Parathyroid adenoma (tissue), 2 donors: ENCODE measurements around the gene RFESD.

Source experiments
- H2AFZ ChIP-seq: fragments of 300-600 bp; sonication (generic); one replicate; pipeline ENCODE4 v1.7.0; 2017; ENCODE audit warnings: antibody characterized with exemption, mild to moderate bottlenecking
- H3K27ac ChIP-seq: fragments of 300-600 bp; sonication (generic); one replicate; pipeline ENCODE4 v1.7.0; 2017
- H3K27me3 ChIP-seq: fragments of 300-600 bp; sonication (generic); one replicate; pipeline ENCODE4 v1.7.0; 2017; ENCODE audit warnings: low read length; ENCODE audit not compliant: control insufficient read depth, insufficient read depth
- H3K36me3 ChIP-seq: fragments of 300-600 bp; sonication (generic); one replicate; pipeline ENCODE4 v1.7.0; 2017; ENCODE audit warnings: low read length; ENCODE audit not compliant: control insufficient read depth, insufficient read depth
- H3K4me1 ChIP-seq: fragments of 300-600 bp; sonication (generic); one replicate; pipeline ENCODE4 v1.7.0; 2017; ENCODE audit warnings: control low read depth
- H3K4me2 ChIP-seq: fragments of 300-600 bp; sonication (generic); one replicate; pipeline ENCODE4 v1.7.0; 2017; ENCODE audit warnings: low read length
- H3K4me3 ChIP-seq: fragments of 300-600 bp; sonication (generic); one replicate; pipeline ENCODE4 v1.7.0; 2017; ENCODE audit warnings: low read depth, low read length
- H3K79me2 ChIP-seq: fragments of 300-600 bp; sonication (generic); one replicate; pipeline ENCODE4 v1.7.0; 2017; ENCODE audit warnings: control low read depth
- H3K9ac ChIP-seq: fragments of 300-600 bp; sonication (generic); one replicate; pipeline ENCODE4 v1.7.0; 2017; ENCODE audit warnings: mild to moderate bottlenecking
- H3K9me3 ChIP-seq: fragments of 300-600 bp; sonication (generic); one replicate; pipeline ENCODE4 v1.7.0; 2017; ENCODE audit warnings: low read length; ENCODE audit not compliant: control insufficient read depth
- CTCF ChIP-seq: fragments of 300-600 bp; sonication (generic); IDR thresholded peaks from one replicate; pipeline ENCODE4 v1.7.0; 2017; ENCODE audit warnings: antibody characterized with exemption, mild to moderate bottlenecking
- donor health status: primary hyperparathyroidism.

Gene RFESD

DNA sequence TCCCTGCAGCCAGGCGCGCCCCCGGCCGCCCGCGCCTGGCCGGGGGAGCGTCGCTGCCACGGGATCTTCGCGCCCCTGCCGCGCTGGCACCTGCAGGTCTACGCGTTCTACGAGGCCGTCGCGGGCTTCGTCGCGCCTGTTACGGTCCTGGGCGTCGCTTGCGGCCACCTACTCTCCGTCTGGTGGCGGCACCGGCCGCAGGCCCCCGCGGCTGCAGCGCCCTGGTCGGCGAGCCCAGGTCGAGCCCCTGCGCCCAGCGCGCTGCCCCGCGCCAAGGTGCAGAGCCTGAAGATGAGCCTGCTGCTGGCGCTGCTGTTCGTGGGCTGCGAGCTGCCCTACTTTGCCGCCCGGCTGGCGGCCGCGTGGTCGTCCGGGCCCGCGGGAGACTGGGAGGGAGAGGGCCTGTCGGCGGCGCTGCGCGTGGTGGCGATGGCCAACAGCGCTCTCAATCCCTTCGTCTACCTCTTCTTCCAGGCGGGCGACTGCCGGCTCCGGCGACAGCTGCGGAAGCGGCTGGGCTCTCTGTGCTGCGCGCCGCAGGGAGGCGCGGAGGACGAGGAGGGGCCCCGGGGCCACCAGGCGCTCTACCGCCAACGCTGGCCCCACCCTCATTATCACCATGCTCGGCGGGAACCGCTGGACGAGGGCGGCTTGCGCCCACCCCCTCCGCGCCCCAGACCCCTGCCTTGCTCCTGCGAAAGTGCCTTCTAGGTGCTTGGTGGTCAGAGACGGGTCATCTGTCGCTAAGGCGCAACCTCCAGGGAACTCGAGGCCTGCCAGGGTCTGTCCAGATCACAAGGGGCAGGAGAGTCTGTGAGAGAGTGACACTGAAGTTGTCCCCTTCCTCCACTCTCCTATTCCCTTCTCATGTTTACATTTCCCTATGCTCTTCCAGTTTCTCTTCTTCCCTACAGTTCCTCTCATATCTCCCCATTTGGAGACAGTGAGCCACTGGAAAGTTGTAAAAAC, 25.4 kb upstream of the RFESD start:
- Histone ChIP-seq H2AFZ (peak overlapping the region; percentile 92), H3K27me3 (no peaks in the 10 kb centered on the region), H3K9ac (no peak overlapping the region), H3K9me3 (no peaks in the 10 kb centered on the region), H3K4me1 (peaks cover 2% of the 10 kb centered on the region), H3K79me2 (no peaks in the 10 kb centered on the region), H3K27ac (peak overlapping the region; percentile 22), H3K4me3 (peak overlapping the region; percentile 23), H3K36me3 (no peaks in the 10 kb centered on the region), H3K4me2 (peak overlapping the region; percentile 64)
- no peak for TF ChIP-seq CTCF

DNA sequence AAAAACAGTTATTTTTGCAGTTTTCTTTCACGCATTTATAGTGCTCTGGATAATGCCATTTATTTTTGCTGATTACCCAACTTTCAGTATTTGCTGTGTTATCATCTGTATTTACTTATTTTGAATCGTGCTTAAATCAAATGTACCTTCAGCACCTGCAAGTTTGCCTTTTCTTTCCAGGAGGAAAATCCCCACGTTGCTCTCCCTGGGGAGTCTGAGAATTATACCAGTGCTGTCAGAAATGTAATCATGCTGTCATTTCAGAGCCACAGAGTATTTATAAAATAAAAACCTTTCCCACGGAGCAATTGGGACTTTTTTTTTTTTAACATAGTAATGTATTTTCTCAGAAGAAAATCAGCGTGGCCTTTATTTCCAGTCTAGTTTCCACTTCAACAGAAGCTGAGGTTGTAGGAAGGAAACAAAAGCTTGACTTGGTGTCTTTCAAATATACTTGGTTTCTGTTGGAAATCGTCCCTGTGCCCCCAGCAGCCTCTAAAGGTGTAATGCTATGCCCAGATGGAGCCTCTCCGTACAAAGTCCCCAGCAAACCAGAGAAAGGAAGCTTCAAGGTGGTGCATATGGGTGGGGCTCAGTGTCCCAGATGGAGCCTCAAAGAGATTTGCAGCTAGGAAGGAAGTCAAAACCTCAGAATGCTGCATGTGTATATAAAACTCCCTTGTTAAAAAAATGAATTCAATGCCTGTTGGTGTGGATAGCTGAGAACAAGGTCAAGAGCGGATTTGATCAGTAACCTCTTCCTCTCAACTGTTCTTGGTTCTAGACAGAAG, 24.5 kb upstream of the RFESD start:
- no peaks in the 10 kb centered on the region for H3K36me3 ChIP-seq
- no peak overlapping the region for H3K4me2 ChIP-seq
- H2AFZ ChIP-seq, result peak overlapping the region; percentile 92
- H3K9ac ChIP-seq, result no peak overlapping the region
- H3K27me3 ChIP-seq, result no peaks in the 10 kb centered on the region
- H3K4me3 ChIP-seq, result peak overlapping the region; percentile 23
- H3K4me1 ChIP-seq, result peaks cover 1% of the 10 kb centered on the region
- peak overlapping the region; percentile 22 for H3K27ac ChIP-seq
- H3K9me3 ChIP-seq, result no peaks in the 10 kb centered on the region
- TF ChIP-seq CTCF, result no peak
- H3K79me2 ChIP-seq, result no peaks in the 10 kb centered on the region

DNA sequence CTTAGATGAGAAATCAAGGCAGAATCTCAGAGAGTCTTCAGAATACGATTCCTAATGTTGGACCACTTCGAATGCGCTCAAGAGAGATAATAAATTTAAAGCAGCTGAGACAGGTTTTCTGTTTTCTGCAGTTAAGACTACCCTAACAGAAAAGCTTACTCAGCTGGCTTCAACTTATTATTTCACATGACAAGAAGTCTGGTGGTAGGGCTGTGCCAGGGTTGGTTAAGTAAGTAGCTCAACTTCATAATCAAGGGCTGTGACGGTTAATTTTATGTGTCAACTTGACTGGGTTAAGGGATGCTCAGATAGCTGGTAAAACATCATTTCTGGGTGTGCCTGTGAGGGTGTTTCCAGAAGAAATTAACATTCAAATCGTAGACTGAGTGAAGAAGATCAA, 22.9 kb upstream of the RFESD start:
- no peaks in the 10 kb centered on the region for H3K4me1 ChIP-seq
- H3K4me3 ChIP-seq, result no peak overlapping the region
- no peak overlapping the region for H3K4me2 ChIP-seq
- H3K27ac ChIP-seq, result no peak overlapping the region
- no peaks in the 10 kb centered on the region for H3K79me2 ChIP-seq
- no peaks in the 10 kb centered on the region for H3K36me3 ChIP-seq
- H3K27me3 ChIP-seq, result no peaks in the 10 kb centered on the region
- no peak overlapping the region for H3K9ac ChIP-seq
- no peak overlapping the region for H2AFZ ChIP-seq
- H3K9me3 ChIP-seq, result no peaks in the 10 kb centered on the region
- TF ChIP-seq CTCF, result no peak

DNA sequence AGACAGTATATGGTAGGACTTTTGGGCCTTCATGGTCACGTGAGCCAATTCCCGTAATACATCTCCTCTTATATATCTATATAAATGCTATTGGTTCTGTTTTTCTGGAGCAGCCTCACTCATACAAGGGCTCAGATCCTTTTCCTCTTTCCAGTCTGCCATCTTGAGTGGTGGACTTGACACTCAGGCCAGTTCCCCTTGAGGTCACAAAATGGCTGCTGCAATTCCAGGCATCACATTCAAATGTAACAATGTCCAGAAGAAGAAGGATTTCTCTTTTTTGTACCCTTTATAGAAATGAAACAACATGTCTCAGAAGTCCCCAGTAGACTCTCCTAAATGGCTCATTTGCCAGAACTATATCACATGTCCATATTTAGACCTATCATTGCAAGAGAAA, 22.2 kb upstream of the RFESD start:
- no peaks in the 10 kb centered on the region for H3K27me3 ChIP-seq
- H3K79me2 ChIP-seq, result no peaks in the 10 kb centered on the region
- H3K27ac ChIP-seq, result no peak overlapping the region
- H2AFZ ChIP-seq, result no peak overlapping the region
- no peak overlapping the region for H3K9ac ChIP-seq
- TF ChIP-seq CTCF, result no peak
- no peaks in the 10 kb centered on the region for H3K4me1 ChIP-seq
- no peaks in the 10 kb centered on the region for H3K36me3 ChIP-seq
- H3K4me2 ChIP-seq, result no peak overlapping the region
- no peaks in the 10 kb centered on the region for H3K9me3 ChIP-seq
- H3K4me3 ChIP-seq, result no peak overlapping the region
